ENCODE measurements around the gene ARHGAP25.

DNA sequence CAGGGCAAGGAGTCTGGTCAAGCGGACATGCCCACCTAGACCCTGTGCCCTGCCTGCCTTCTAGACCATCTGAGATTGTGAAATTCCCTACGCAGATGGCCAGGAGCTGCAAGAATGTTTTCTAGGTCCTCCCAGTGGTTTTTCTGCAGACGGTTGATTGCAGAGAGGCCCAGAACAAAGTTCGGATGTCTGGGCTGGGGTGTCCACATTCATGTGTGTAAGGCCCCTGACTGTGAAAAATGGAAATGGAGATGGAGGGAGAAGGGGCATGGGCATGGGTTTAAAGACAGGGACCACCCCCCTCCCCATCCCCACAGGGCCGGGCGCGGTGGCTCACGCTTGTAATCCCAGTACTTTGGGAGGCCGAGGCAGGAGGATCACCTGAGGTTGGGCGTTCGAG lies 11.8 kb downstream of the ARHGAP25 start:
- TF ChIP-seq, protein P1, sequence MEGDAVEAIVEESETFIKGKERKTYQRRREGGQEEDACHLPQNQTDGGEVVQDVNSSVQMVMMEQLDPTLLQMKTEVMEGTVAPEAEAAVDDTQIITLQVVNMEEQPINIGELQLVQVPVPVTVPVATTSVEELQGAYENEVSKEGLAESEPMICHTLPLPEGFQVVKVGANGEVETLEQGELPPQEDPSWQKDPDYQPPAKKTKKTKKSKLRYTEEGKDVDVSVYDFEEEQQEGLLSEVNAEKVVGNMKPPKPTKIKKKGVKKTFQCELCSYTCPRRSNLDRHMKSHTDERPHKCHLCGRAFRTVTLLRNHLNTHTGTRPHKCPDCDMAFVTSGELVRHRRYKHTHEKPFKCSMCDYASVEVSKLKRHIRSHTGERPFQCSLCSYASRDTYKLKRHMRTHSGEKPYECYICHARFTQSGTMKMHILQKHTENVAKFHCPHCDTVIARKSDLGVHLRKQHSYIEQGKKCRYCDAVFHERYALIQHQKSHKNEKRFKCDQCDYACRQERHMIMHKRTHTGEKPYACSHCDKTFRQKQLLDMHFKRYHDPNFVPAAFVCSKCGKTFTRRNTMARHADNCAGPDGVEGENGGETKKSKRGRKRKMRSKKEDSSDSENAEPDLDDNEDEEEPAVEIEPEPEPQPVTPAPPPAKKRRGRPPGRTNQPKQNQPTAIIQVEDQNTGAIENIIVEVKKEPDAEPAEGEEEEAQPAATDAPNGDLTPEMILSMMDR (conservative IDR thresholded peaks at IDR 0.05; ENCODE audit: low read depth, low read length): no peak
- TF ChIP-seq EZH2 (IDR thresholded peaks at IDR 0.05; ENCODE audit: borderline replicate concordance, low read depth, low read length, poor library complexity, severe bottlenecking): no peak

All from A673 (cell line).